Measurements from ENCODE around the gene TMEM81. TPM values are rescaled to one million over a fixed set of nuclear protein-coding genes. Genes with fewer than 3 reads are reported as not detected.

Gene TMEM81
- 1.7 to 3.1 TPM (median 2.1 TPM) in 5 replicates for total RNA-seq (2022; extraction: Qiagen RNA extraction)

DNA sequence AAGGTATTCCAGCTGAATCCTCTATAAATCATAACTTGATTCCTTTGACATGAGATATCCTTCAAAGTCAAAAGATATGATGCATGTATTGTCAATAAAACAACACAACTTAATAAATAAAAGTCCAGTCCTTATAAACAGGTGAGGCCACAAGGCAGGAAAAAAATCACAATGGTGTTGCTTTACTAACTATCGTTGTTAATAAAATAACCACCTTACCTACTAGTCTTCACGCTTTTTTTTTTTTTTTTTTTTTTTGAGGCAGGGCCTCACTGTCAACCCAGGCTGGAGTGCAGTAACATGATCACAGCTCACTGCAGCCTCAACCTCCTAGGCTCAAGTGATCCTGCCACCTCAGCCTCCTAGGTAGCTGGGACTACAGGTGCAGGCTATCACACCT lies at the start of gene TMEM81:
Gene TMEM81 (minus strand): TSS at position 101 of the 400 bp plus-strand sequence. CDS start 140 bp downstream, outside the sequence.

DNA sequence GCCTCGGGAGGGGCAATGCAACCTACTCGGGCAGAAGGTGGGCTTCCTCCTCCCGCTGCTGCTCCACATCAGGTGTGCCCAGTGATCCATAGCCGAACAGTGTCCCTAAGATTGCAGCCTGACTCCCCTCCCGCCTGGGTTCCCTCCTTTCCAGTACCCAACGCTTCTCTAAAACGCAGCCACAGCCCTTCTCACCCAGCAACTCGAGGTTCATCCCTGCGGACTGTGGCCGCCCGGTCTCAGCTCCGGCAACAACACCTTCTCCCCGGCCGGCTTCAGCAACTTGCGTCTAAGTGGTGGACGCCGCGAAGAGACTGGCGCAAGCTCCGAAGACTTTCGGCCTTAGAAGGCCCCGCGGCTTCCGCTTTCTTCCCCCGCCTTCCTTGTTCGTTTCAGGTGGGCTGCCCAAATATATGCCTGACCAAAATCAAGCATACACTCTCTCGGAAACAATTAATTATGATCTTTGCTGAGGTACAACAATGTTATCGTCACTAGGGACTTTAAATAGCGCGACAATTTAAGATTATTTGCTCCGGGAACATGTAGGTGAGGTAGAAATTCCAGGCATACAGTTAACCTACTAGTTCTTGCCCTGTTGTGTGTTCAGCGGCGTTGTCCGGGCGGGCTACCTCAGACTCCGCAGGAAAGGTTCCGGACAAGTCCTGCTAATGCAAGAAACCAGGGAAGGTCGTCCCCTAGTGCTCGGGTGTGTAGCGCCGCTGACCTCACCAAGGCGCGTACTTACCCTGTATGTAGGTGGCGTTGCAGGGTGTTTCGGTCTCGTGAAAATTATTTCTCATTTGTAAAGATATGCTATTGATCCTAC lies 37.6 kb upstream of the TMEM81 start, which contains the start of gene RBBP5:
Gene RBBP5 (minus strand): TSS at position 319 of the 829 bp plus-strand sequence. CDS start 105 bp downstream, at position 214.

DNA sequence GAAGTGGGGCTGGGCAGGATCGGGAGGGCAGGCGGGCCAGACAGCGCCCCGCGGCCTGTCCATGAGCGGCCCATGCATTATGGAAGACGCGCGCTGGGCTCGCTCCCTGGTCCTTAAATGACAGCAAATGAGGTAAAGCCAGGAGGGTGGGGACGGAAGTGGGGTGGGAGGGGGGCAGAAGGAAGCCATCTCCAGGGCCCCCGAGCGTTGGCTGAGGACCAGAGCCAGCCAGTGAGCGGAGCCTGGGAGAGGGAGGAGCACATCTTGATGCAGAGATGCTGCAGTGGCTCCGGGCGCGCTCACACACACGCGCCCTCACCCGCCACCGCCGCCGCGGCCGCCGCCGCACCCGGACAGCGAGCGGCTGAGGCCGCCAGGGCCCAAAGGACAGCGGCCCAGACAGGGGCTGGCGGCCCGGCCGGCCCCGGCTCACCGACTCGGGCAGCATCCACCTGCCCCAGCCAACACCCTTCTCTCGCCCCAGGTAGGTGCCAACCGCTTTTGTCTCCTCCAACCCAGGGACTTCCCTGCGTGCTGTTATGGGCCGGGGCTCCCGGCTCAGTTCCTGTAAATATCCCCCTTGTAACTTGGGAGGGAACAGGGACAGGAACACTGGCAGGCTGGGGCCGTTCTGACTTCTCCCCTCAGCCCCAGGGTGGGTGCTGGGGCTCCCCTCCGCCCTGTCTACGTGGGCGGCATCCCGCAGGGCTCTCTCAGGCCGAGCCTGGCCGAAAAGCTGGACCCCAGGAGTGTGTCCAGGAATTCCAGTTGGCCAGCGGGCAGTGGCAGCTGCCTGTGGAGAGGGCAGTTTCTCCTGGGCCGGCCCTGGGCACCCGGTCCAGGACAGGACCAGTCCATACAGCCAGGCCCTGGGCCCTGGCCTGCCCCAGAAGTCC lies 41.1 kb downstream of the TMEM81 start, which contains the start of gene CNTN2:
Gene CNTN2 (plus strand): TSS at position 302 of the 896 bp plus-strand sequence. CDS start 9,974 bp downstream, outside the sequence.

Other genes starting within 250 kb of the TMEM81 start
- gene NFASC, start 213.6 kb downstream of the TMEM81 start, total RNA-seq (2022; extraction: Qiagen RNA extraction) = 1.1 to 1.2 TPM (median 1.1 TPM) in 5 replicates
- 0.02 to 0.05 TPM in 2 of 5 replicates, not detected in the others for gene CNTN2, start 41.2 kb downstream of the TMEM81 start, total RNA-seq (2022; extraction: Qiagen RNA extraction)
- 11.2 to 16.5 TPM (median 11.5 TPM) in 5 replicates for gene RBBP5, start 37.5 kb upstream of the TMEM81 start, total RNA-seq (2022; extraction: Qiagen RNA extraction)
- gene DSTYK, start 127.2 kb upstream of the TMEM81 start, total RNA-seq (2022; extraction: Qiagen RNA extraction) = 6.9 to 10.7 TPM (median 8.6 TPM) in 5 replicates
- 1.2 to 1.9 TPM (median 1.5 TPM) in 5 replicates for gene TMCC2, start 143.5 kb upstream of the TMEM81 start, total RNA-seq (2022; extraction: Qiagen RNA extraction)
- gene NUAK2, start 237.3 kb upstream of the TMEM81 start, total RNA-seq (2022; extraction: Qiagen RNA extraction) = 25.4 to 29.7 TPM (median 28.4 TPM) in 5 replicates